K562 (cell line): ENCODE measurements around the gene DAPK3. TPM values are rescaled to one million over a fixed set of nuclear protein-coding genes. Genes with fewer than 3 reads are reported as not detected.

Experiments
- ARNT ChIP-seq, 2 experiments: fragments of 450-650 bp; IDR thresholded peaks; 2 replicates each; pipeline ENCODE4 v1.6.1; 2016; ENCODE audit warnings: mild to moderate bottlenecking in 1 of 2
- BRD9 ChIP-seq: fragments of 450-650 bp; IDR thresholded peaks from 2 replicates; pipeline ENCODE4 v1.6.1; 2018; ENCODE audit warnings: low read depth; ENCODE audit not compliant: partially characterized antibody
- CBX5 ChIP-seq: IDR thresholded peaks from 2 replicates; pipeline ENCODE4 v1.6.1; 2014; ENCODE audit warnings: low read depth, borderline replicate concordance
- CEBPG ChIP-seq, 3 experiments: fragments of 200-800 bp in 1 of 3; sonication (Bioruptor generic) in 1 of 3; sonication (generic) in 1 of 3; formaldehyde crosslinking in 1 of 3; IDR thresholded peaks in 2 of 3; conservative IDR thresholded peaks in 1 of 3; 2 replicates each; pipeline versions ENCODE4 v1.6.1 to v1.8.0; 2016 to 2022; ENCODE audit warnings: missing compliant biosample characterization in 2 of 3, missing genetic modification characterization in 2 of 3, mild to moderate bottlenecking in 1 of 3, missing genetic modification reagents in 1 of 3
- CTBP1 ChIP-seq: fragments of 450-650 bp; IDR thresholded peaks from 2 replicates; pipeline ENCODE4 v1.6.1; 2016; ENCODE audit warnings: borderline replicate concordance
- EP400 ChIP-seq: fragments of 450-650 bp; IDR thresholded peaks from 2 replicates; pipeline ENCODE4 v1.6.1; 2017; ENCODE audit warnings: antibody characterized with exemption, mild to moderate bottlenecking, moderate library complexity
- HIVEP1 ChIP-seq: fragments of 250-450 bp; sonication (Bioruptor Pico); IDR thresholded peaks from 2 replicates; pipeline ENCODE4 v1.4.0; 2020; ENCODE audit warnings: mild to moderate bottlenecking
- HNRNPK ChIP-seq: fragments of 200-400 bp; formaldehyde crosslinking; IDR thresholded peaks from one replicate; pipeline ENCODE4 v1.6.1; 2018; ENCODE audit warnings: mild to moderate bottlenecking, low read depth, low read length; ENCODE audit not compliant: poor library complexity, severe bottlenecking
- HNRNPUL1 ChIP-seq: fragments of 200-400 bp; formaldehyde crosslinking; IDR thresholded peaks from 2 replicates; pipeline ENCODE4 v1.6.1; 2017; ENCODE audit warnings: low read length
- ID3 ChIP-seq, 2 experiments: fragments of 250-450 bp in 1 of 2; fragments of 450-650 bp in 1 of 2; sonication (Bioruptor Pico) in 1 of 2; IDR thresholded peaks; 2 replicates each; pipeline versions ENCODE4 v1.6.1 to v1.8.0; 2016 to 2021; ENCODE audit warnings: mild to moderate bottlenecking in 2 of 2, moderate library complexity in 2 of 2, missing compliant biosample characterization in 1 of 2, missing genetic modification characterization in 1 of 2
- KAT7 ChIP-seq: sonication (generic); formaldehyde crosslinking; IDR thresholded peaks from 2 replicates; pipeline ENCODE4 v1.8.0; 2022; ENCODE audit warnings: missing genetic modification reagents, mild to moderate bottlenecking, borderline replicate concordance
- LEF1 ChIP-seq: fragments of 450-650 bp; IDR thresholded peaks from 2 replicates; pipeline ENCODE4 v1.6.1; 2016; ENCODE audit warnings: mild to moderate bottlenecking
- MTA3 ChIP-seq: fragments of 450-650 bp; formaldehyde crosslinking; IDR thresholded peaks from 2 replicates; pipeline ENCODE4 v1.6.1; 2017; ENCODE audit warnings: mild to moderate bottlenecking, borderline replicate concordance
- PBX2 ChIP-seq, 2 experiments: IDR thresholded peaks in 1 of 2; conservative IDR thresholded peaks in 1 of 2; 2 replicates each; pipeline ENCODE4 v1.6.1; 2016; ENCODE audit warnings: low read depth in 2 of 2, mild to moderate bottlenecking in 1 of 2, missing compliant biosample characterization in 1 of 2, missing genetic modification characterization in 1 of 2, moderate library complexity in 1 of 2
- PHF21A ChIP-seq: fragments of 450-650 bp; IDR thresholded peaks from 2 replicates; pipeline ENCODE4 v1.6.1; 2017; ENCODE audit warnings: low read depth, borderline replicate concordance
- PTRF ChIP-seq: fragments of 450-650 bp; IDR thresholded peaks from 2 replicates; pipeline ENCODE4 v1.6.1; 2016; ENCODE audit warnings: mild to moderate bottlenecking, missing genetic modification characterization, missing compliant biosample characterization
- RAD21 ChIP-seq, 2 experiments: fragments of 250-450 bp in 1 of 2; fragments of 450-650 bp in 1 of 2; sonication (Bioruptor Pico) in 1 of 2; formaldehyde crosslinking in 1 of 2; IDR thresholded peaks in 1 of 2; conservative IDR thresholded peaks in 1 of 2; 2 replicates each; pipeline versions ENCODE4 v1.4.0 to v1.8.0; 2020 to 2022; ENCODE audit warnings: mild to moderate bottlenecking in 2 of 2, moderate library complexity in 1 of 2
- RAD51 ChIP-seq: fragments of 450-650 bp; IDR thresholded peaks from 2 replicates; pipeline ENCODE4 v1.7.1; 2016; ENCODE audit warnings: low read depth, mild to moderate bottlenecking, borderline replicate concordance
- TEAD1 ChIP-seq, 2 experiments: fragments of 450-650 bp in 1 of 2; sonication (generic) in 1 of 2; formaldehyde crosslinking; IDR thresholded peaks; 2 replicates each; pipeline versions ENCODE4 v1.4.0 to v1.8.0; 2020 to 2022; ENCODE audit warnings: mild to moderate bottlenecking in 2 of 2, missing genetic modification reagents in 1 of 2
- ZC3H4 ChIP-seq: sonication (generic); formaldehyde crosslinking; IDR thresholded peaks from 2 replicates; pipeline ENCODE4 v1.9.0; 2021; ENCODE audit warnings: missing genetic modification reagents, borderline replicate concordance
- ZNF12 ChIP-seq: sonication (generic); formaldehyde crosslinking; IDR thresholded peaks from 2 replicates; pipeline ENCODE4 v1.4.0; 2020; ENCODE audit warnings: mild to moderate bottlenecking, missing genetic modification reagents
- ZNF124 ChIP-seq: sonication (generic); formaldehyde crosslinking; IDR thresholded peaks from 2 replicates; pipeline ENCODE4 v1.8.1; 2022; ENCODE audit warnings: missing genetic modification reagents
- ZNF766 ChIP-seq: fragments of 200-800 bp; sonication (Bioruptor generic); conservative IDR thresholded peaks from 2 replicates; pipeline ENCODE4 v1.6.1; 2016; ENCODE audit warnings: missing genetic modification characterization, missing compliant biosample characterization
- polyA plus RNA-seq, 8 experiments: library from polyadenylated mRNA; depleted of rRNA in 4 of 8; stranded (reverse) in 5 of 8; unstranded in 3 of 8; fragments of >200 nt; fragmentation: Nextera tagmentation in 2 of 8; fragmentation: Illumina TruSeq in 1 of 8; extraction: Ambion mirVana in 2 of 8; extraction: Trizol in 1 of 8; gene quantifications; 2 replicates each; pipeline versions ENCODE4 v1.2.1 to v1.2.3, GENCODE V29; 2011 to 2014; ENCODE audit warnings: inconsistent platforms in 1 of 8, missing spikeins in 1 of 8
- total RNA-seq, 7 experiments: library from RNA; depleted of rRNA in 6 of 7; stranded (reverse); fragments of >200 nt in 6 of 7; fragmentation: Illumina TruSeq in 2 of 7; extraction: Trizol in 2 of 7; gene quantifications; 2 replicates each; pipeline versions ENCODE4 v1.2.1 to v1.2.3, GENCODE V29; 2011 to 2021; ENCODE audit warnings: low replicate concordance in 1 of 7

DAPK3 gene
- total and polyA plus RNA-seq, 9 of the 15 experiments (the other 6 are each of a cell fraction or from before 2014, with no cell fraction given): 0.14 to 63.4 (median 25.0) TPM

GRCh38 chr19:3986260-3987041 lies 15.6 kb upstream of the DAPK3 start (continued):
- TF ChIP-seq CEBPG (CRISPR knock-in tag; IDR thresholded peaks at IDR 0.05): 0 out of 2 replicates have a peak, but pooled peaks have one; percentile 33
- TF ChIP-seq CEBPG (tag; conservative IDR thresholded peaks at IDR 0.05 in 1 of 2, IDR thresholded peaks at IDR 0.05 in 1 of 2): peak in 1 of 2 experiments; percentile 52; a peak in 1 of 4 replicates
- TF ChIP-seq MTA3: no peak
- no peak for TF ChIP-seq PHF21A
- no peak for TF ChIP-seq ZNF124 (CRISPR knock-in tag)
- no peak for TF ChIP-seq RAD51
- TF ChIP-seq CTBP1: no peak
- peak; percentile 76 to 79 for TF ChIP-seq RAD21 (CRISPR knock-in tag; conservative IDR thresholded peaks at IDR 0.05 in 1 of 2, IDR thresholded peaks at IDR 0.05 in 1 of 2)
- no peak for TF ChIP-seq ID3 (CRISPR knock-in tag; IDR thresholded peaks at IDR 0.05)
- no peak for TF ChIP-seq ID3 (tag; IDR thresholded peaks at IDR 0.05)
- TF ChIP-seq CBX5: no peak
- no peak for TF ChIP-seq HNRNPUL1
- TF ChIP-seq HNRNPK: no peak
- peak; percentile 34; the same call in 1 of the 2 replicates for TF ChIP-seq EP400
- TF ChIP-seq PBX2 (CRISPR knock-in tag; IDR thresholded peaks at IDR 0.05; ENCODE audit: low read depth): no peak
- TF ChIP-seq PBX2 (tag; conservative IDR thresholded peaks at IDR 0.05; ENCODE audit: low read depth): peak; percentile 42; the same call in 1 of the 2 replicates
- TF ChIP-seq LEF1: peak; percentile 75
- no peak for TF ChIP-seq ZNF12 (CRISPR knock-in tag)
- peak in 1 of 2 experiments; percentile 49; a peak in 1 of 4 replicates for TF ChIP-seq TEAD1 (CRISPR knock-in tag; IDR thresholded peaks at IDR 0.05)
- peak; percentile 40 for TF ChIP-seq BRD9
- no peak for TF ChIP-seq ZNF766
- TF ChIP-seq ARNT (IDR thresholded peaks at IDR 0.05): peak in 1 of 2 experiments; percentile 49; a peak in 1 of 4 replicates
- TF ChIP-seq PTRF (tag): no peak
- no peak for TF ChIP-seq ZC3H4
- TF ChIP-seq KAT7: peak; percentile 37; the same call in 1 of the 2 replicates
- no peak for TF ChIP-seq HIVEP1 (CRISPR knock-in tag)
